GM18505 (cell line): Measurements from ENCODE around the gene USF2.

Experiments used
- ATAC-seq: cut with Tn5 transposase; IDR thresholded peaks from one replicate; pipeline ENCODE4 v1.9.1; 2021; ENCODE audit not compliant: unreplicated experiment
- POLR2A ChIP-seq: IDR thresholded peaks from 4 replicates; pipeline ENCODE4 v1.6.1; 2011; ENCODE audit warnings: borderline replicate concordance; ENCODE audit not compliant: insufficient read depth, insufficient read length; ENCODE audit errors: extremely low read depth

The USF2 gene

DNA sequence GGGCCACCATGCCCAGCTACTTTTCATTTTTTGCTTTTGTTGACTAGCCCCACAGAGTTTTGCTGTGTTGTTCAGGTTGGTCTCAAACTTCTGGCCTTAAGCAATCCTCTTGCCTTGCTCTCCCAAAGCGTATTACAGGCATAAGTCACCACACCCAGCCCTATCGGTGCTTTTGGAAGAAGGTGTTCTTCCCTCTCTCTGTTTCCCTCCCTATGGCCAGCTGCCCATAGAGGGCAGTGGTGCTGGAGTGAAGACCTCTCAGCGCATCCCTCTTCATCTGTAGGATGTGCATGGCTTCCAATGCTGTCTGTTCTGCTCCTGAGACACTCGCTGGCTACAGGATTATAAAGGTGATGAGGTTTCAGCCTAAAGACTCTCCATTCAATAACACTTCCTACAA is 58.9 kb downstream of the USF2 start:
- ATAC-seq: no peak

DNA sequence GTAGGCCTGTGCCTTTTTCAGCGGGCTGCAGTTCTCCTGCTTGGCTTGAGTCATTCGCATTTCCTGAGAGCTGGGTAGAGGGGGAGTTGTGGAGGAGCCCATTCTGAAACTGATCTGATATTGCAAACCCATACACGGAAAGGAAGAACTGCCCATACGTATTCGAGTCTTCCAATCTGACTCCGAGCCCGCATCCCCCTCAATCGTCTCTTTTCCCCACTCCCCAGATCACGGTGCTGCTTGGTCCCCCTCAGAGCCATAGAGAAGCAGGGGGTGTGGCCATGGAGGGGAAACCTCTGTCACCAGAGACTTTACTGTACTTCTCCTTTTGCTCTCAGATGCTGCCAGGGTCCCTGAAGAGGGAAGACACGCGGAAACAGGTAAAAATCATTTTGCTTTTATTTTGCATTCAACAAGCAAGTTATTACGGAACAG is 60.1 kb downstream of the USF2 start, which contains the start of gene CD22:
TSS of gene CD22 (plus strand) at position 337 of the 435 bp plus-strand sequence. CDS start 2,854 bp downstream, outside the sequence.
- ATAC-seq: no peak
- TF ChIP-seq POLR2A: peak; percentile 93

More for the DNA sequence above, 58.9 kb downstream of the USF2 start:
- TF ChIP-seq POLR2A: no peak

DNA sequence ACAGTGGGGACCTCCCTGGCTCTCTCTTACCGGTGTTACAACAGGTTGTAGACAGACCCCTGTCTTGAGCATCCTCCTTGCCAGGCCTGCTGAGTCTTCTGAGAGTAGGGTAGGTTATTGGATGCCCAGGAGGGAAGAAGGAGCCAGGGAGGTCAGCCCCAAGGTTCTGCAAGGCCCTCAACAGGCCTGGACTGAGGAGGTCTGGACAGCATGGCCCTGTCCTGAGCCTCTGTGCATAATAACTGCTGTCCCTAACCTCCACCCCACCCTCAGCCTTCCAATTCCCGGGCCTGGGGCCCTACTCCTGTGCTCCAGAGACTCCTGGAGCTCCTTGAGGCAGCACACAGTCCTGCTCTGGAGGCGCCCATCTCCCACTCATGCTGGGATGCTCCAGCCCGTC is 60.6 kb downstream of the USF2 start:
- TF ChIP-seq POLR2A: no peak
- no peak for ATAC-seq
